Measurements from ENCODE around the gene UPK1A.
A peak's percentile ranks its signal among the peaks of the same experiment; 100 is the strongest.
"Not testable (repeated sequence)": the region's sequence is repeated elsewhere in the genome, so short reads cannot be mapped to it uniquely, and the experiment has no call there.

The UPK1A gene

GRCh38 chr19:35716801-35717664, 50.7 kb downstream of the UPK1A start:
- DNase-seq (ENCODE audit: low read depth, low spot score), result peak; percentile 92

GRCh38 chr19:35717665-35718344, 51.5 kb downstream of the UPK1A start, which contains the start of gene KMT2B:
Gene KMT2B, plus strand, starts transcription at chr19:35718003. Its CDS starts 16 bp downstream, at chr19:35718019.
- DNase-seq (ENCODE audit: low read depth, low spot score), result peak; percentile 98

- DNase-seq (ENCODE audit: low read depth, low spot score), result peak; percentile 51
Measured at GRCh38 chr19:35718345-35719041, 52.2 kb downstream of the UPK1A start.

- DNase-seq (ENCODE audit: low read depth, low spot score), result no peak
Measured at GRCh38 chr19:35719402-35720162, 53.3 kb downstream of the UPK1A start.

- no peak for DNase-seq (ENCODE audit: low read depth, low spot score)
Measured at GRCh38 chr19:35720163-35720524, 53.8 kb downstream of the UPK1A start.

- no peak for DNase-seq (ENCODE audit: low read depth, low spot score)
Measured at GRCh38 chr19:35720648-35721047, 54.3 kb downstream of the UPK1A start.

GRCh38 chr19:35721374-35721773, 55.1 kb downstream of the UPK1A start:
- DNase-seq (ENCODE audit: low read depth, low spot score), result no peak

GRCh38 chr19:35722461-35722860, 56.1 kb downstream of the UPK1A start:
- DNase-seq (ENCODE audit: low read depth, low spot score), result no peak

GRCh38 chr19:35722897-35723296, 56.6 kb downstream of the UPK1A start:
- DNase-seq (ENCODE audit: low read depth, low spot score), result no peak

GRCh38 chr19:35723671-35724070, 57.4 kb downstream of the UPK1A start:
- DNase-seq (ENCODE audit: low read depth, low spot score), result no peak

- not testable (repeated sequence) for DNase-seq (ENCODE audit: low read depth, low spot score)
Measured at GRCh38 chr19:35724132-35724531, 57.8 kb downstream of the UPK1A start.

- DNase-seq (ENCODE audit: low read depth, low spot score), result no peak
Measured at GRCh38 chr19:35724560-35724959, 58.2 kb downstream of the UPK1A start.

- DNase-seq (ENCODE audit: low read depth, low spot score), result no peak
Measured at GRCh38 chr19:35725216-35725861, 59.0 kb downstream of the UPK1A start.

- no peak for DNase-seq (ENCODE audit: low read depth, low spot score)
Measured at GRCh38 chr19:35727053-35727955, 61.0 kb downstream of the UPK1A start.
